NCI-H2029 treated with DMSO at 0.1 percent for 48 hours (cell line): ENCODE measurements around the gene NAT8L.
"Not testable (repeated sequence)": the region's sequence is repeated elsewhere in the genome, so short reads cannot be mapped to it uniquely, and the experiment has no call there.

Experiments used
- DNase-seq: peaks from one replicate; lab custom pipeline; 2025; lab: John Stamatoyannopoulos, UW

The NAT8L gene, protein sequence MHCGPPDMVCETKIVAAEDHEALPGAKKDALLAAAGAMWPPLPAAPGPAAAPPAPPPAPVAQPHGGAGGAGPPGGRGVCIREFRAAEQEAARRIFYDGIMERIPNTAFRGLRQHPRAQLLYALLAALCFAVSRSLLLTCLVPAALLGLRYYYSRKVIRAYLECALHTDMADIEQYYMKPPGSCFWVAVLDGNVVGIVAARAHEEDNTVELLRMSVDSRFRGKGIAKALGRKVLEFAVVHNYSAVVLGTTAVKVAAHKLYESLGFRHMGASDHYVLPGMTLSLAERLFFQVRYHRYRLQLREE

DNA sequence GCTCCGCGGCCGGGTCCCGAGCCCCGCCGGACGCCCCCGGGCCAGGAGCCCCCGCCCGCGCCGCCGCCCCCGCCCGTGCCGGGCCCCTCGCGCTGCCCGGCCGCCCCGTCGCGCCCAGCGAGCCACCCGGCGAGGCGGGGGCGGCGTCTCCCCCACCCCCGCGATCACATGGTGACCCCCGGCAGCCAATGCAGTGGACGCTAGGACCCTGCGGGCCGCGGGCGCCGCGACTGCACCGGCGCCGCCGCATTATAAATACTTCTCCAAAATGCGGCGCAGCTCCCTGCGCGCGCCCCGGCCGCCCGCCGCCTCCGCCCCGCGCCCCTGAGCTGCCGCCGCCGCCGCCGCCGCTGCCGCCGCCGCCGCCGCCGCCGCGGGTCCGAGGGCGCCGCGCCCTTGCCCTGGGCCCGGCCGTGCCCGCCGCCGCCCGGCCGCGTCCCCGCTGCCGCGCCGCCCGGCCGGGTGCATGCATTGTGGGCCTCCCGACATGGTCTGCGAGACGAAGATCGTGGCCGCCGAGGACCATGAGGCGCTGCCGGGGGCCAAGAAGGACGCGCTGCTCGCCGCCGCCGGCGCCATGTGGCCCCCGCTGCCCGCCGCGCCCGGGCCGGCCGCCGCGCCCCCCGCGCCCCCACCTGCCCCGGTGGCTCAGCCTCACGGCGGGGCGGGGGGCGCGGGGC, at the start of gene NAT8L:
Gene NAT8L (plus strand): TSS at position 282 of the 680 bp plus-strand sequence. CDS start 185 bp downstream, at position 467.
- no peak for DNase-seq

DNA sequence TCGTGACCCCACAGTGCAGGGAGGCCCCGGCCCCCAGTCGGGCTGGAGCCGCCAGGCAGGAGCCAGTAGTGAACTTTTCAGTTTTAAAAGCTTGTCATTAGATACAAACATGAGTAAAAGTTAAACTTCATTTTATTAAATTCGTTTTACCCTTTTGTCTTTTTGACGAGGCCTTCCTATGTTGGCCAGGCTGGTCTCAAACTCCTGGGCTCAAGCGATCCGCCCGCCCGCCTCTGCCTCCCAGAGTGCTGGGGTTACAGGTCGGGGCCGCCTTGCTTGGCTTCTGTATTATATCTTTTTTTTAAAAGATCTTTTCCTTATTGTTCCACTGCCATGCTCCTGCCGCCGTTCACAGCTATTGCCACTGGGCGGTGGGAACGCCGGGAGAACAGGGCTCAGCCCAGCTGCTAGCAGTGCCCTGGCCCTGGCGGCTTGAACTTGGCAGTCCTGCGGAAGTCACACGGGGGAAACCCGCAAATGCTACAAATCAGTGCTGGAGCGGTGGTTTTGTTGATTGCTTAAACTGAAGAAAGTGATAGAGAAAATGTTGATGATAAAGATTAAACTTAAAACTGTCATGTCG, 49.4 kb upstream of the NAT8L start:
- peak; percentile 33 for DNase-seq

DNA sequence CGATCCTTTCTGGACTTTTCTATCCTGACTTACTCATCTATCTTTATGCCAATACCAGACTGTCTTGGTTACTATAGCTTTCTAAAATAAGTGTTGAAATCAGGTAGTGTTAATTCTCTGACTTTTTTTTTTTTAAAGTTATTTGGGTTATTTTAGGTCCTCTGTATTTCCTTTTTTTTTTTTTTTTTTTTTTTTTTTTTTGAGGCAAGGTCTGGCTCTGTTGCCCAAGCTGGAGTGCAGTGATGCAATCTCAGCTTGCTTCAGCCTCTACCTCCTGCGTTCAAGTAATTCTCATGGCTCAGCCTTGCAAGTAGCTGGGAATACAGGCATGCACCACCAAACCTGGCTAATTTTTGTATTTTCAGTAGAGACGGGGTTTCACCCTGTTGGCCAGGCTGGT, 47.5 kb upstream of the NAT8L start:
- DNase-seq, result no peak

DNA sequence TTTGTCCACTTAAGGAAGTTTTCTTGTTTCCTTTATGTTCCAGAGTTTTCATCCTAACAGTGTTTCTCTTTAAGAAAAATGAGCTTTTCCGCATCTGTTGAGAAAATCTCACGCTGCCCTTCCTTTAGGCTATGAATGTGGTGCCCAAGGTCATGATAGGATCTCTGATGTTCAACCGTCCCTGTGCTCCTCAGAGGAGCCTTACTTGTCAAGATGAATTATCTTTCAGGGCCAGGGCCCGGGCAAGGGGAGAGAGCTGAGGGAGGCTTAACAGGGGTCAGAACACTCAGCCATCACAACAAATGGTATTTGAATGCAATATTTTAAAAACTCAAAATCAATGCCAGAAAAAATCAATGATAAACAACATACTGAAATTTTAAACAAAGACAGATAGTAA, 44.1 kb upstream of the NAT8L start:
- DNase-seq, result no peak

DNA sequence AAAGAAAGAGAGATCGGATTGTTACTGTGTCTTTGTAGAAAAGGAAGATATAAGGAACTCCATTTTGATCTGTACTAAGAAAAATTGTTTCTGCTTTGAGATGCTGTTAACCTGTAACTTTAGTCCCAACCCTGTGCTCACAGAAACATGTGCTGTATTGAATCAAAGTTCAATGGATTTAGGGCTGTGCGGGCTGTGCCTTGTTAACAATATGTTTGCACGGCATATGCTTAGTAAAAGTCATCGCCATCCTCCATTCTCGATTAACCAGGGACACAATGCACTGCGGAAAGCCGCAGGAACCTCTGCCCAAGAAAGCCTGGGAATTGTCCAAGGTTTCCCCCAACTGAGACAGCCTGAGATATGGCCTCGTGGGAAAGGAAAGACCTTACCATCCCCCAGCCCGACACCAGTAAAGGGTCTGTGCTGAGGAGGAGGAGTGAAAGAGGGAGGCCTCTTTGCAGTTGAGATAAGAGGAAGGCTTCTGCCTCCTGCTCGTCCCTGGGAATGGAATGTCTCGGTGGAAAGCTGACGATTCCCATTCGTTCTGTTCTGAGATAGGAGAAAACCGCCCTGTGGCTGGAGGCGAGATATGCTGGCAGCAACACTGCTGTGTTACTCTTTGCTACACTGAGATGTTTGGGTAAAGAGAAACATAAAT, 37.6 kb upstream of the NAT8L start:
- not testable (repeated sequence) for DNase-seq

DNA sequence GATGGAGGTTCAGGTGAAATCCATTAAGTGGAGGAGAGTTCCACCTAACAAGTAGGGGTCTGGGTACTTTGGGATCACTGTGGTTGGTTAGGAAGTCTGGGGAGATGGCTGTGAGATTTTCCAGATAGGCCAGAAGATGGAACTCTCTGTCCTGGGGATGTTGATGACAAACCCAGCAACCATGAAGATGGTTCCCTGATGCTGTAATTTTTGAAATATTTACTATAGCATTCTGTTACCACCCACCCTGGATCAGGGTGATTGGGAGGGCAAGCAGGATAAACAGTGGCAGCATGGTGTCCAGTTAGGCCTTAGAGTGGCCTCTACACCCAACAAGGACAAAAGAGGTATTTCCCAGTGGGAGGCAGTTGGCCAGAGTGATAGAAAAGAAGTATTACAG, 34.4 kb upstream of the NAT8L start:
- DNase-seq, result no peak

DNA sequence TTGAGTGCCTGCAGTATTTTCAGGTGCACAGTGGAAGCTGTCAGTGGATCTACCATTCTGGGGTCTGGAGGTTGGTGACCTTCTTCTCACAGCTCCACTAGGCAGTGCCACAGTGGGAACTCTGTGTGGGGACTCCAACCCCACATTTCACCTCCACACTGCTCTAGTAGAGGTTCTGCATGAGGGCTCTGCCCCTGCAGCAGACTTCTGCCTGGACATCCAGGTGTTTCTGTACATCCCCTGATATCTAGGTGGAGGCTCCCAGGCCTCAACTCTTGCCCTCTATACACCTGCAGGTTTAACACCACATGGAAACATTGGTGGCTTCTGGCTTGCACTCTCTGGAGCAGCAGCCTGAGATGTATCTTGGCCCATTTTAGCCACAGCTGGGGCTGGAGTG, 33.3 kb upstream of the NAT8L start:
- DNase-seq, result no peak

DNA sequence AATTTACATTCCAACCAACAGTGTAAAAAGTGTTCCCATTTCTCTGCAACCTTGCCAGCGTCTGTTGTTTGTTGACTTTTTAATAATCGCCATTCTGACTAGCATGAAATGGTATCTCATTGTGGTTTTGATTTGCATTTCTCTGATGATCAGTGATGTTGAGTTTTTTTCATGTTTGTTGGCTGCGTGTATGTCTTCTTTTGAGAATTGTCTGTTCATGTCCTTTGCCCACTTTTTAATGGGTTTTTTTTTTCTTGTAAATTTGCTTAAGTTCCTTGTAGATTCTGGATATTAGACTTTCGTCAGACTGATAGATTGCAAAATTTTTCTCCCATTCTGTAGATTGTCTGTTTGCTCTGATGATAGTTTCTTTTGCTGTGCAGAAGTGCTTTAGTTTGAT, 32.0 kb upstream of the NAT8L start:
- not testable (repeated sequence) for DNase-seq

DNA sequence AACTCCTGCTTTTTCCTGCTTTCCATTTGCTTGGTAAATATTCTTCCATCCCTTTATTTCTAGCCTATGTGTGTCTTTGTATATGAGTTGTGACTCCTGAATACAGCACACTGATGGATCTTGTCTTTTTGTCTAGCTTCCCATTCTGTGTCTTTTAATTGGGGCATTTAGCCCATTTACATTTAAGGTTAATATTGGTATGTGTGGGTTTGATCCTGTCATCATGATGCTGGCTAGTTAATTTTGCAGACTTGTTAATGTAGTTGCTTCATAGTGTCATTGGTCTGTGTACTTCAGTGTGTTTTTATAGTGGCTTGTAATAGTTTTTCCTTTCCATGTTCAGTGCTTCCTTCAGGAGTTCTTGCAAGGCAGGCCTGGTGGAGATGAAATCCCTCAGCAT, 28.0 kb upstream of the NAT8L start:
- DNase-seq, result not testable (repeated sequence)

DNA sequence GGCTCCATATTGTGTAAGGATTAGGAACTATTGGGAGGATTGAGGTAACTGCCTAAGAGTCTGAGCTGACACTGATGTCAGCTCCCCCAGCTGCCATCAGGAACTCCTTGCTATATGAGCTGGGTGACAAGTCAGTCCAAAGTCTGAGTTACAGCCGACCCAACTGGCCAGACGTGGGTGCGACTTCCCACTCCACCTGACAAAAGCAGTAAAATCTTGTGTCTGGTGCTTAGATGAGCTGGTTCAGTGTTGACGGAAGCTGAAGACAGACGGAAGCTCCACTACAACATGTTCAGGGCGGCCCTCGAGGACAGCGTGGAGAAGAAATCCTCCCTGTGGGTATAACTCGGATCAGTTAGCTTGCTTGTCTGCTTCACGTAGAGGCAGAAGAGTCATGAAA, 22.8 kb upstream of the NAT8L start:
- DNase-seq, result no peak

DNA sequence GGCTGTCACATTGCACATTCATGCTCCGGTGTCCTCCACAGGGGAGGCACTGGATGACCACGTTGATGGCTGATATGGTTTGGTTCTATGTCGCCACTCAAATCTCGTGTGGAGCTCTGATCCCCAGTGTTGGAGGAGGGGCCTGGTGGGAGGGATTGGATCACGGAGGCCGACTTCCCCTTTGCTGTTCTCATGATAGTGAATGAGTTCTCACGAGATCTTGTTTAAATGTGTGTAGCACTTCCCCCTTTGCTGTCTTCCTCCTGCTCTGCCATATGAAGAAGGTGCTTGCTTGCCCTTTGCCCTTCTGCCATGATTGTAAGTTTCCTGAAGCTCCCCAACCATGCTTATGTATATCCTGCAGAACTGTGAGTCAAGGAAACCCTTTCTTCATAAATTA, 22.3 kb upstream of the NAT8L start:
- DNase-seq, result no peak

DNA sequence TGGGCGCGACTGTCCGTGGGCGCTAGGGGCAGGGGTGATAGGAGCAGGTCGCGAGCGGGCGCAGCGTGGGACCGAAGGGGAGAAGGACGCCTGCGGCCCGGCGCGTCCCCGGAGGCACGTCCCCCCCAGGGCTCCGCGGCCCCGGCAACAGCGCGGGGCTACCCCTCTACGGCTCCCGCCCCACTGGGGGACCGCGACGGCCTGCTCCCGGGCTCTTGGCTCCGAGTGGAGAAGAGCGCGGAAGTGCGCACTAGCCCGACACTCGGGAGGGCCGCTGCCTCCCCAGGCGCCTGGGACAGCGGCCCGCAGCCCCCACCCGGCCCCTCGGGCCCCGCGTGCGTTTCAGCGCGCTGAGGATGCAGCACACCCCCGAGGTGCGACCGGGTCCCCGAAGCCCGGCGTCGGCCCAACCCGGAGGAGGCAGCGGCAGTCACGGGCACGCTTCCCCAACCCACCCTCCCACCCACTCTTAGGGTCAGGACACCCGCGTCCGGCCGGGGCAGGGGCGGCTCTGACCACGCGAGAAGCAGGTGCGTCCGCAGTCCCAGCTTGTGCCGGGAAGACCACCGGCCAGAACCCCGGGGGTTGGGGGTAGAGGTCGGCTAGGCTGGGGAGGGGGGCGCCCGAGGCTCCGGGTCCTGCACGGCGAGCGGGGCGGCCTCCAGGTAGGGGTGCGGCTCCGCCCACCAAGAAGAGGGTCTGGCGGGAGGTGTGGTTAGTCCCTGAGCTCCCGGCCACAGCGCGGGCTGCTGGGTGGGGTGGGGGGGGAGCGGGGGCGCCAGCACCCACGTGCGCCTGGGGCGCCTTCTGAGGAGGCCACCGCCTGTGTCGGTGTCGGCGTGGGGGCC, 18.5 kb upstream of the NAT8L start:
- no peak for DNase-seq

DNA sequence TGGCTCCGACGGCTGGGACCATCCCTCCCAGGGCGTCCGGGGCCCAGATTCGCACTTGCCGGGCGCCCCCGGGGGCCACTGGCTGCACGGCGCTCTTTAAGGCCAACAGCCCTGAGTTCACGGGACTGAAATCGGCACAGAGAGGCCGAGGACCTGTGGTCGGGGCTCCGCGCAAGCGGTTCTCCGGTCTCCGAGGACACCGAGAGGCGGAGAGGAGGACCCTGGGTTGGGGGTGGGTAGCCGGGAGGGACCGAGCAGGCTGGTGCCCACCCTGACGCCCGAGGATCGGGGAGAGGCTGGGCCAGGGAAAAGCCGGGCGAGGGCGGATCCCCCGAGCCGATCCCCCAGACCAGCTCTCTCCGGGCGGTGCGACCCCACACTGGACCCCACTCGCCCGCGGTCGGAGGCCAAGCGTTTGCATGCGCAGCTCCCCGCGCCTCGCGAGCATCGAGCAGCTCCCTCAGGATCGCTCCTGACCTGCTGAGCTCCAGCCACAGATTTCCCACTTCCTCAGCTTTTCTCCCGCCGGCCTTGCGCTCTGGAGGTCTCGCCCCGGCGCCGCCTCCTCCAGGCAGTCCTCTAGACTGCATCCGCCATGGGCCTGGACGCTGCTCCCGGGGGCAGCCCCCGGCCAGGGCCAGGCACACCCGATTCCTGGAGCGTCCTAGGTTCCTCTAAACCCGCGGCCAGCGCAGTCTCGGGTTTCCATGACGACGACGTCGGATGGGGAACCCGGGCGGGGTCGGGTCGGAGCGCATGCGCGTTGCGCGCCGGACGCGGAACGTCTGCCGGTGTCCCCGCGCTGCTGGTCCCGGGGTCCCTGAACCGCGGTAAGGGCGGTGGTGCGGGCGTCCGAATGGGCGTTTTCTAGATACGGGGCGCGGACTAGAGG, 17.6 kb upstream of the NAT8L start:
- no peak for DNase-seq

DNA sequence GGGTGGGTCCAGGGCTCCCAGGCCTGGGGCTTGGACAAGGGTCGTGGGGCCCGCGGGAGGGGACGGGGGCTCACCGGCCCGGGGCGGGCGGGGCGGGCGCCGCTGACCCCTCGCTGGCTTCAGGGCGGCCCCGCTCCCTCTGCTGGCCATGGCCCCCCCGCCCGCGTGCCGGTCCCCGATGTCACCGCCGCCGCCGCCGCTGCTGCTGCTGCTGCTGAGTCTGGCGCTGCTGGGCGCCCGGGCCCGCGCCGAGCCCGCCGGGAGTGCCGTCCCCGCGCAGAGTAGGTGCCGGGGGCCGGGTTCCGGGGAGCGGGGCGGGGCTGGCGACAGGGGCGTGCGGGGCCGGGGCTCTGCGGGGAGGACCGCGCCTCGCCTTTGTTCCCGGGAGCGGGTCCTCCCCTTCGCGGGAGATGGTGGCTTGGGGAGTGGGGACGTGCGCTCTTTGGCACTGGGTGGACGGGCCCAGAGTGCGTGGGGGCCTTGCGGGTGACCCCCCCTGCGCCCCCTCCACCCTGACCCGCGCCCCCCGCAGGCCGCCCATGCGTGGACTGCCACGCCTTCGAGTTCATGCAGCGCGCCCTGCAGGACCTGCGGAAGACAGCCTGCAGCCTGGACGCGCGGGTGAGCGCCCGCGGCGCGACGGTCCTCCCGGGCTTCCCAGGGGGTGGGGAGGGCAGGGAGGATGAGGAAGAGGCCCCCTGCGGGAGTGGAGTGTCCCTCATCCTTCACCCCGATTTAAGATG, 16.8 kb upstream of the NAT8L start:
- no peak for DNase-seq

DNA sequence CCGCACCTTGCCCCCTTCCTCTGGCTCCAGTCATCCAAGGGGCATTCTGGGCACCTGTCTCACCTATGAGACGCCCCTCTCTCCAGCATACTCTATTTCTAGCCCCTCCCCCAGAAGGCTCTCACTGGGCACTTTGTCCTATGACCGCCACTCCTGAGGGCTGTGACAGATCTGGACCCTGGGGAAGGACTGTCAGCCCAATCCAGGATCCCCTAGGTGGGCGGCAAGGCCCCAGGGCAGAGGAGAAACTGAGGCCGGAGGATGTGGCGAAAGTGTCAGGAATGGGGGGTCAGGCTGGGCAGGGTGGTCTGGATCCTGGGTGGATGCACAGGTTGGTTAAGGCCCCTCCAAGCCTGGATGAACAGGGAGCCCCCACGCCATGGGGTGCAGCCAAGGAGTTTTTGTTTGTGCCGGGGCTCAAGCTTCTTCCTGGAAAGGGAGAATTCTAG, 16.2 kb upstream of the NAT8L start:
- DNase-seq, result no peak

DNA sequence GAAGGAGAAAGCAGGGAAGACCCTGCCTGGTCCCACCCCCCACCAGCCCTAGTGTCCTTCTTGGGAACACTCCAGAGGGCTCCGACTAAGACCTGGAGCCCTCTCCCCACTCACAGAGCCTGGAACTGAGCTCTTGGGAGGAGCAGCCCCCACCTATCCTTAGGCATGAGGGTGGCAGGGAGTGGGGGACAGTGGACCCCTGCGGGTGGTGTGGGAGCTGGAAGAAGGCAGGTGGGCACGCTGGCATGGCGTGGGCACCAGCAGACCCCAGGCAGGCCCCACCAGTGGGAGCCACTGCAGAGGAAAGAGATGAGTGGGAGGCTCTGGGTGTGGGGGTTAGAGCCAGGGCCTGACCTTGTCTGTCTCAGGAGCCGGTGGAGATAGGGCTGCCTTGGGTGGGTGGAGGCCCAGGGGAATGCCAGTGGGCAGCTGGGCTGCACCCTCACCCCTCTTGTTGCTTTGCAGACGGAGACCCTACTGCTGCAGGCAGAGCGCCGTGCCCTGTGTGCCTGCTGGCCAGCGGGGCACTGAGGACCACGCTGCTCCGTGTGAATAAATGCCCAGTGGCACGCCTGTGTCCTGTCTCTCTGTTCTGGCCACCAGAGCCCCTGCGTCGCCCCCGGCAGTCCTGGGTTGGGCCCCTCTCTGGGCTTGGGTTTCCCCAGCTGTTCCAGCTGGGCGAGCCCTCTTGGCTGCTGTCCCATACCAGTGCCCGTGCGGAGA, 15.6 kb upstream of the NAT8L start:
- DNase-seq, result no peak

DNA sequence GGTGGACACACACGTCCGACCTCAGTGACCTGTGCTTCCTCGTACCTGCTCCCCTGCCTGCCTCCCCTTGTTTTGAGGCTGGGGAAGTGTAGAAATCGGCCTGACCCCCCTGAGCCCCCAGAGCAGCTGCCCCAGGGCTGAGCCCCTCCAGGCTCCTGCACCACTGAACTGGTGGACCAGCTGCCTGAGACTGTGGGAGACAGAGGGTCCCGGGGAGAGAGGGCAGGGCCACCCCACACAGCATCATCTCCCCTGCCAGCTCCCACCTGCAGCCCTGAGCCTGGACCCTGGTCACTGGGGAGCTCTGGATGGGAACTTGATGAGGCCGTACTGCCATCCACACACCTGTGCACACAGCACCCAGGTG, 15.0 kb upstream of the NAT8L start:
- no peak for DNase-seq

DNA sequence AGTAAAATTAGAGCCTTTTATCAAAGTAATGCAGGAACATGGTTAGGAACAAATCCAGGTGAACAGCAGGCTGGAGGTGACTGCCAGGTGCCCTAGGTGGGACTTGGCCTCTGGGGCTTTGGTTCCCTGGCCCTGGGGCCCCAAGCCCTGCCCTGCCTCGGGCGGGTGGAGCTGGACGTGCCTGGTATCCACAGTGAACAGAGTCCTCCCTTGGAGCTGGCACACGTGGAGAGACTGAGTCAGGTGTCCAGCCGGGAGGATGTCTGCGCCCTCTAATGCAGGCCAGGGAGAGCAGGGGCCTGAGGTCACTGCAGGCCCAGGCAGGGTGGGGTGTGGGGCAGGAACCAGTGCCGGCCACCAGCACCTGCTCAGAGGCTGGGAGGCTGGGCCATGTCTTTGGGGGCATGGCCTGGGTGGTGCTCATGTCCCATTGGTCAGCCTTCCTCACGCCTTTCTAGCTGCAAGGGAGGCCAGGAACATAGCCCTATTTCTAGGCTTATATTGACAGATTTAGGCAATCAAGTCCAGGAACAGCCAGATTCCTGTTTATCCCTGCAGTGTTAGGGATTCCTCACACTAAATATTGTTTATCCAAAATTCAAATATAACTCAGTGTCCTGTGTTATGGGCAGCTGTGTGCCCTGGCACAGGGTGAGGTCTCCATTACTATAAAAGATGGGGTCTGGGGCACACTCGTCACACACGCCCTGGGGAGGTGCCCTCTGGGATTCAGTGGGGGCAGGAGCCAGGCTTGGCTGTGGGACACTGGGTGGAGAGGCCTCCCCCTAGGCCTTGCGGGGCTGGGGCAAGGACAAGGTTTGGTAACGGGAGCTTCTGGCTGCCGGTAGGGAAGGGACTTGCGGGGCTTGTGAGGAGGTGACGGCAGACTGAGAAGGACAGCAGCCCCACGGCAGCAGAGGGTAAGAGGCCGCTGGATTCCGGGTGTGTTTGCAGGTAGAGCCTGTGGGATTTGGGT, 14.3 kb upstream of the NAT8L start:
- DNase-seq, result no peak
